Right lobe of liver (tissue), 4 donors: ENCODE data around the gene CHRM4.

ENCODE experiments used
- CTCF ChIP-seq, 4 donors: fragments of 200-600 bp in 3 of 4; fragments of 450-650 bp in 1 of 4; IDR thresholded peaks; one replicate each; pipeline versions ENCODE4 v1.5.1 to v1.8.0; 2016 to 2022; ENCODE audit warnings: antibody characterized with exemption in 4 of 4, mild to moderate bottlenecking in 2 of 4
- POLR2A ChIP-seq: fragments of 450-650 bp; IDR thresholded peaks from one replicate; pipeline ENCODE4 v1.6.1; 2017; ENCODE audit warnings: antibody characterized with exemption, mild to moderate bottlenecking
- donor health status: DM: no; HTN: no; CAD: no.
- donor health status: DM: no; HTN: no; CAD: no.
- donor health status: DM: no; HTN: yes; CAD: no.

- TF ChIP-seq CTCF (IDR thresholded peaks at IDR 0.05), result no peak
- no peak for TF ChIP-seq POLR2A
These were observed 24.9 kb downstream of the CHRM4 start for GRCh38 chr11:46366661-46367161.
